DMS 273 treated with DMSO at 0.1 percent for 48 hours (cell line): ENCODE measurements around the gene NRCAM.

Experiments used
- DNase-seq: peaks from one replicate; lab custom pipeline; 2025; lab: John Stamatoyannopoulos, UW

The NRCAM gene

DNA sequence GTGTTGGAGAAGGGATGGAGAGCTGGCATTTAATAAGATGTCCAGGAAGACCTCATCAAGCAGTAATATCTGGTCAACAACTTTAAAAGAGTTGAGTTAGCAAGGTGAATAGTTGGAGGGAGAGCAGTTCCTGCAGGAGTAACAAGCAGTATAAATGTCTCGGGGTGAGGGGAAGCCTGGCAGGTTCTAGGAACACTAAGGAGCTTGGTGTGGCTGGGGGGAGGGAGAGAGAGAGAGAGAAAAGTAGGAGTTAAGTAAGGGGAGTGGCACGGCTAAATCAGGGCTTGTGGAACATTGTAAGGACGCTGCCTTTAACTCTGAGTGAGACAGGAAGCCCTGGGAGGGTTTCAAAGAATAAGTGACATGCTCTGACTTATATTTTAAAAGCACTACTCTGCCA is 304.0 kb downstream of the NRCAM start:
- DNase-seq: no peak

DNA sequence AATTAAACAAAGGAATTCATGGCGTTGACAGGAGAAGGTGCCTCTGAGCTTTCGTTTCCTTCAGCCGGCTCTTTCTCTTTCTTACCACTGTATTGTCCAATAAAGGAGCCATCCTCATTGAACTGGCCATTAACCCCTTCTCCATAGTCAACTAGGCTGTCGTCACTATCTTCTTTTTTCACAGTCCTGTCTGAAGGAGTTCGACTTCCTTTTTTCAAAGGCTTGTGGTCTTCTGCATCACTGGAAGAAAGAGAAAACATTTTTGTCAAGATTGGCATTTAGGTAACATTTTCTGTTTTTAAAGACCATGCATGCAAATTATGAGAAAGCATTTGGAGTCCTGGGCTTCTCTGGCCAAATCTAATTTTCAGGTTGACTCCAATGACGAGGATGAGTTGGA is 306.3 kb downstream of the NRCAM start:
- DNase-seq: no peak

GRCh38 chr7:108149119-108149518 is 307.1 kb downstream of the NRCAM start:
- no peak for DNase-seq

DNA sequence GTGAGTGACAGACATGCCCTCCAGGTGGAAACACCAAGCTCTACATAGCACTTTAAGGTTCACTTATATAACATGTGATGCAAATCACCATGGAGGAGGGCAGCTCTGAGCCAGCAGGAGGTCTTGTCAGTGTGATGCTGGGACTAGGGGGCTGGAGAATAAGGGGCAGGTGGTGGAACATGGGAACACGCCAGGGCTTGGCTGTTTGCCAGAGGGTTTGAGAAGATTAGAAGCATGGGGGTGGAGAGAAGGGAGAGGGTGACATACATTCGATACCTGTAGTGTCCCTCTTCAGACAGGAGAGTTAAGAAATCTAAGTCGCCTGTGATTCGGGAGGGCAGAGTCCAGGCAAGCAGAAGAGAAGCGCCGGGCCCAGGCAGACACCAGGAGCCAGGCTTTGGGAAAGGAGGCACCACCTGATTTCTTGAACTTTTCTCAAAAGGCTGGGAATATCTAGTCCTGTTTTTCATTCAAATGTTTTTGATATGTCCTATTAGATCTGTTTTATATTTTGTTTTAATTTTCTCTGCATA is 309.1 kb downstream of the NRCAM start:
- peak; percentile 79 for DNase-seq

- DNase-seq: no peak
Observed at GRCh38 chr7:108146070-108146842, 310.0 kb downstream of the NRCAM start.

DNA sequence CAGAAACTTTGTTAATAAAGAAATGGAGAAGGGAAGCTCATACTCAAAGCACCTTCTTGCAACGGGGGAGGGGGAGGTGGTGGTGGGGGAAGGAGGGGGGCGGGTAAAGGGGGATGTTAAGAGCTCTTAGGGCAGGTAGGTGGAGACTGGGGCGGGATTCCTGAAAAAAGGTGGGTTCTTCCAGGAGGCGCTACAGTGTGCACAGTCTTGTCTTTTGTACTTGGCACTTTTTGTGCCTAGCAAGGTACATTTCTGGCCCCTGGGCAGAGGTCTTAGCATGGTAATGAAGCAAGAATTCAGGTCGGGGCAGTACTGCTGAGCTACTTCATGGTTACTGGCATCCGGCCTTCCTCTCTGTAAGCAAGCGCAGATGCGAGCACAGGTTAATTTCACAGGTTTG is 310.8 kb downstream of the NRCAM start:
- DNase-seq: no peak

- DNase-seq: no peak
Observed at GRCh38 chr7:108144931-108145330, 311.3 kb downstream of the NRCAM start.

- DNase-seq: no peak
Observed at GRCh38 chr7:108143658-108144420, 312.4 kb downstream of the NRCAM start.

- no peak for DNase-seq
Observed at GRCh38 chr7:108142675-108143259, 313.5 kb downstream of the NRCAM start.

DNA sequence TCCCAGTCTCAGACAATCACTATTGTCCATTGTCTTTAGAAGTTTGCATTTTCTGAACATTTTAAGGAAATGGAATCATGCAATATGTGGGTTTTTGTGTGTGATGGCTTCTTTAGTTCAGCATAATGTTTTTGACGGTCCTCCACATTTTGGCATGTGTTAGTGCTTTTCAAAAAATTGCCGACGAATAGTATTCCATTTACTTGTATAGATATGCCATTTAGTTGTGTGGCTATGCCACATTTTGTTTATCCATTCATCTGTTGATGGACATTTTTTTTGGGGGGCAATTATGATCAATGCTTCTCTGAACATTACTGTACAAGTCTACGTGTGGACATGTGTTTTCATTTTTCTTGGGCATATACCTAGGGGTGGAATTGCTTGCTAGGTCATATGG is 314.1 kb downstream of the NRCAM start:
- no peak for DNase-seq

DNA sequence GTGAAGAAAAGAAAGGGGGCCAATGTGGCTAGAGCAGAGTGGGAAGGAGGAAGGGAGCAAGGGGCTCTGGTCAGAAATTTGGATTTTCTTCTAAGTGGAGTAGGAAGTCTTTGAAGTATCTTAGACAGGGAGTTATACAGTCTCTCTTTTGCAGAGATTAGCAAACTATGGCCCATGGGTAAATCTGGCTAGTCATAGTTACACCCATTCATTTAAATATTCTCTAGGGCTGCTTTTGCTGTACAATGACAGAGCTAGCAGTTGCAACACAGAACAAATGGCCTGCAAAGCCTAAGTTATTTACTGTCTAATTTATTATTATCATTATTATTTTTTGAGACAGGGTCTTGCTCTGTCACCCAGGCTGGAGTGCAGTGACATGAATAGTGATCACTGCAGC is 315.6 kb downstream of the NRCAM start:
- no peak for DNase-seq

- DNase-seq: no peak
Observed at GRCh38 chr7:108138911-108139310, 317.3 kb downstream of the NRCAM start.

- no peak for DNase-seq
Observed at GRCh38 chr7:108137993-108138392, 318.2 kb downstream of the NRCAM start.

GRCh38 chr7:108137040-108137439 is 319.2 kb downstream of the NRCAM start:
- DNase-seq: no peak

DNA sequence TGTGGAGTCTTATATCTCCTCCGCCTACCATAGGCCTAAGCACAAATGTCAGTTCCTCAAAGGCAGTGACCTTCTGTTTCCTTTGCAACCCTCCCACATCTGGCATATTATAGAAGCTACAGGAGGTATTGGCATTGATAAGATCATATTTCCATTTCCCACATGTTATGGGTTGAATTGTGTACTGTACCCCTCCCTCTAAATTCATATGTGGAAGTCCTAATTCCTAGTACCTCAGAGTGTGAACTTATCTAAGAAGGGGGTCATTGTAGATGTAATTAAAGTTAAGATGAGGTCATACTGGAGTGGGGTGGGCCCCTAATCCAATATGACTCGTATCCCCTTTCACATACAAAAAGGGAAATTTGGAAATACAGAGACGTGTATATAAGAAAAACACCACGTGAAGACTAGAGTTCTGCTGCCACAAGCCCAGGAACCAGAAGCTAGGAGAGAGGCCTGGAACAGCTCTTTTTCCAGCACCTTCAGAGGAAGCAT is 320.0 kb downstream of the NRCAM start:
- no peak for DNase-seq

DNA sequence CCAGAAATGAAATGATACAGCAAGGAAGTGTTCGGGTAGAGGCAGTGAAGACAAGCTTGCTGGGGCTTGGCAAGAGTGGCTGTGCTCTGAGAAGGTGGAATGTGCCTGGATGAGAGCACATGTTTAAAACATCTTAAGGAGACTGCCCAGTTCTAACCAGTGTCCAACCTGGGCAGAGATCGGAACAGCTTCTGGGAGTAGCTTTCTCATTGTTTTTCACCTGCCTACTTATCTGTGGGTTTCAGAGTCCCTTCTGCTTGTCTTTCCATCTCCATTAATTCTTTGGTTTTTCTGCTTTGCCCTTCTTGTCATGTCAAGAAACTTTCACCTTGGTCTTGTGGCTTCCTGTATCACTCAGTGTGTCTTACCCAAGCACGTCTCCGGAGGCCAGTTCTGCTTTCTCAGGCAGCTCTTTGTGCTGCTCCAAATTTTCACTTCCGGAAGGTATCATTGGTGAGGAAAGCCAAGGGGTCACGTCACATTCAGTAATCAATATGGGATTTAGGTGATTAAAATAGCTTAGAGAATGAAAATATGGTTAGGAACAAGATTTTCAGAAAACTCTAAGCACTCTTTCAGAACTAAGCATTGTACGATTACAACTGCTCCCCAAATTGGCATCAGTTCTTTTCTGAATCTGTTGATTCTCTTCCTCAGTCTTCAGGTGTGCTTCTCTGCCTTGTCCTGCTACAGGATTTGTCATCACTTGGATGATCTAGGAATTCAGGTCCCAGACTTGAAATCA is 320.6 kb downstream of the NRCAM start:
- DNase-seq: no peak

GRCh38 chr7:108134486-108134885 is 321.8 kb downstream of the NRCAM start:
- DNase-seq: no peak

- DNase-seq: no peak
Observed at GRCh38 chr7:108132551-108133265, 323.5 kb downstream of the NRCAM start.

DNA sequence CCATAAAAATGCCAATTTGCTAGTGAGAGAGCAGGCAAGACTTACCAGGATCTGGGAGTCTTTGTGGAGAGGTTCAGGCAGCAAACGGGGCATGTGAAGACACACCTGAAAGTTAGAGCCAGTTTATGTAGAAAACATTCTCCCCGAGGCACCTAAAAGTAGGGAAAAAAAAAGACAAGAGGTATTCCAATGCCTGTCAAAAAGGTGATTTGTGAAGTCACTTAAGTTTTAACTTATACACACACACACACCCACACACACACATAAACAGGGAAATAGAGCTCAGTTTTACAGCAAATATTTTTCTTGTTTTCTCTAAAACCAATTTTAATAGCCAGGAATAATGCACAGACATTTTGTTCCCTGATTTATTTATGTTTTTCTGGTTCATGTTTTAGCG is 326.0 kb downstream of the NRCAM start, which contains the start of gene LAMB4:
Gene LAMB4, minus strand, starts transcription at position 101 of the 400 bp plus-strand sequence. CDS start 7,197 bp downstream, outside the sequence.
- no peak for DNase-seq

DNA sequence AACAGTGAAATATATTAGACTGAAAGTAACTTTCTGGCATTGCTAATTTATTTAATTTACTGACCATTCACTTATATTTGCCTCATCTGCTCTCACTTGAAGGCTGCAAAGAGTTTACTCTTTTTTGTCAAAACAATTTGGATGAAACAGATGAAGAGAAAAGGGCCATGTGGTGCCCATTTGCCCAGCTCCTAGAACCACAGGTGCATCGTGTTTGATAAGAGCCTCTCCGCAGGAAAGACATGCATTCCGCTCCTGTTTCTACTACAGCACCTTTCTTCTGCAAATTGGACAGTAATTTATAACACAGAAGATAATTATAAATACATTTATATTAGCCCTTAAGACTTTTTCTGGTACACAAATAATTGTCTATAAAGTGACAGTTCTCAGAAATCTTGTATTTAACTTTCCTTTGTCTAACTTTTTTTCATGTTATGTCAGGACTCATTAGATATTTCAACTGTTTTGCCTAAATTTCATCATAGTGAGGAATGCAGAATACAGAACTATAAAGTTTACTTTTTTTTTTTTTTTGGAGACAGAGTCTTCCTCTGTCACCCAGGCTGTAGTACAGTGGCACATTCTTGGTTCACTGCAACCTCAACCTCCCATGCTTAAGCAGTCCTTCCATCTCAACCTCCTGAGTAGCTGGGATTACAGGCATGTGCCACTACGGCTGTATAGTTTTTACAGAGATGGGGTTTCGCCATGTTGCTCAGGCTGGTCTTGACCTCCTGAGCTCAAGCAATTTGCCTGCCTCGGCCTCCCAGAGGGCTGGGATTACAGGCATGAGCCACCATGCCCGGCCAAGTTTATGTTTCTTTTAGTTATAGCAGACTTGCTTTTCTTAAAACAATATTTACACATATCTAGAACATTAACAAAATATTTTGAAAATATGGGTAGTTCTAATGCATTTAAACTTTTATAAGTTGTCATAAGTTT is 326.9 kb downstream of the NRCAM start:
- no peak for DNase-seq
